ENCODE results near the gene LTBP1.

The LTBP1 gene

GRCh38 chr2:32931519-32931918 lies 15.2 kb upstream of the LTBP1 start:
- DNase-seq (ENCODE audit: low spot score) = no peak

DNA sequence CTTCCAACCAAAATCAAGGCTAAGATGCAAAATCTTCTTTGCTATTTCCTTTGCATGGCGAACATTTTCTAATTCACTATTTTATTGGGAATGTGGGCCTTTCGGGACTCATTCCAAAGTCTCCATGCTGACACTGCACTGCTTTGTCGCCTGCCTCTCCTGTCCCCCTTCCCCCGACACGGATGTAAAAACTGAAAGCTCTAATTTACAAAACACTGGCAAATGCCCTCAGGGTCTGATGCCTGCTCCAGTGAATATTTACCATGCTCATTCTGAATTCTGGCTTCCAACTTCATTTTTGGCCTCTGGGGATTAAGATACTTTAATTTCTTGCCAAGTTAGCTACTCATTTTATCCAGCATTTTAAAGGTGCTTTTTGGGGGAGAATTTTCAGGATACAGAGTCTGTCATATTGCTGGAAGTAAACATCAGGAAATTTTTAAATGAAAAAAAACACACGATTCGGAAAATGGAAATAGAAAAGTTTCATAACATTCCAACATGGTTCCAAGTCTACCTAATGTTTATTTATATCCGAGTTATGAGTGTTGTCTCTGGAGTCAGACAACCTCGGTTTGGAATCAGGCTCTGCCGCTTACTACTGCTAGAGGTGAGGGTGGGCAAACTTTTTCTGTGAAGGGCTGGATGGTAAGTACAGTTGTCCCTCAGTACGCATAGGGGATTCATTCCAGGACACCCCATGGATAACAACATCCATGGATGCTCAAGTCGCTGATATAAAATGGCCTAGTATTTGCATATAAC lies 14.6 kb upstream of the LTBP1 start:
- DNase-seq (ENCODE audit: low spot score) = no peak

DNA sequence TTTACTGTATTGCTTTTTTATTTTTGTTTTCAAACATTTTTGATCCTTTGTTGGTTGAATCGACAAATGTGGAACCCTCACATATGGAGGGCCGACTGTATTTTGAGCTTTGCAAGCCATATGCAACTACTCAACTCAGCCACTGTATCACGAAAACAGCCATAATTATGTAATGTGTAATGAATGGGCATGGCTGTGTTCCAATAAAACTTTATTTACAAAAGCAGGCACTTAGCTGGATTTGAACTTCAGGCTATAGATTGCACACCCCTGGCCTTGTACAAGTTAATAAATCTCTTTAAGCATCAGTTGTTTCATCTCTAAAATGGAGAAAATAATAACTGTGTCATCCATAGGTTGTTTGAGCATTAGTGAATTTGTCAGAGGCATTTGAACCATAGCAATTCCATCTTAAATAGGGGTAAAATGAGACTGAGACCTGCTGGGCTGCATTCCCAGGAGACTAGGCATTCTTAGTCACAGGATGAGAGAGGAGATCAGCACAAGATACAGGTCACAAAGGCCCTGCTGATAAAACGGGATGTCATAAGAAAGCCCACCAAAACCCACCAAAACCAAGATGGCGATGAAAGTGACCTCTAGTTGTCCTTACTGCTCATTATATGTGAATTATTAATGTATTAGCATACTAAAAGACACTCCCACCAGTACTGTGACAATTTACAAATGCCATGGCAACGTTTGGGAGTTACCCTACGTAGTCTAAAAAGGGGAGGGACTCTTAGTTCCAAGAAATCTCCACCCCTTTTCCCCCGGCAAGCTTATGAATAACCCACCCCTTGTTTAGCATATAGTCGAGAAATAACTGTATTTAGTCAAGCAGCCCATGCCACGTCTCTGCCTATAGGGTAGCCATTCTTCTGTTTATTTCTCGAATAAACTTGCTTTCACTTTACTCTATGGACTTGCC lies 13.7 kb upstream of the LTBP1 start:
- DNase-seq (ENCODE audit: low spot score) = no peak

GRCh38 chr2:32933756-32934095 lies 13.0 kb upstream of the LTBP1 start:
- no peak for DNase-seq (ENCODE audit: low spot score)

DNA sequence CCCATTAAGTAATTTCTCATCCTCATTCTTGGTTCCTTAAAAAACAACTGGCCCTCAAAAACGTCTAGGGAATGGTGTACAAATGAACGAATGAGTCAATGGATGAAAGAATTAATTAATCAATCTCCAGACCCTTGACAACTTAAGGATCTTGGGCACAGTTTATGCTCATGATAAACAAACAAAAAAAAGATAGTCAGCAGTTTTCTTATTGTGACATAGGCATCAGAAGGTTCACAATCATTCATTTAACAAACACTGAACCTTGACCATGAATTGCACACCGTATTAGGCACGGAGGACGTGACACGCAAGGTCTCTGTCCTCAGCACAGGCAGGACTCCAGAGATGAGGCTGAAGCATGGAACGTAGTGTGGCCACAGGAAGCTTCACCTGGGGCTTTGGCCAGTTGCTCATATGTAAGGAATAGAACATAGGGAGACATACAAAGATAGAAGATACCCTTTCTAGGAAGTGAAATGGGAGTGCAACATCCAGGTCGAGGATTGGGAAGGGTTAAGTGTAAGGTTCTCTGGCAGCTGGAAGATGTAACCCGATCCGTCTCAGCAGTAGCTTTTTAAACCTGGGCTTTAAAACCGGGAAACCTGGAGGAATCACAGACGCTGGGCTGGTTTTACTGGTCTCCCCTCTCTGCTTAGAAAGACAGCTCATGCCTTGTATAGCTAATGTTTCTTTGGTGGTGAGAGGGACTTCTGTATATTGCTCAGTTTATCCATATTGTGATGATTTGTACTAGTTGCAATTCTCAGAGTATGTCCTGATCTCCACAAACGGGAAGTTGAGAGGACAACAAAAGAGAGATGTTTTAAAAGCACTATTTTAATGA lies 8.9 kb upstream of the LTBP1 start:
- no peak for DNase-seq (ENCODE audit: low spot score)

- DNase-seq (ENCODE audit: low spot score) = no peak
Measured at GRCh38 chr2:32938934-32939333, 7.8 kb upstream of the LTBP1 start.

DNA sequence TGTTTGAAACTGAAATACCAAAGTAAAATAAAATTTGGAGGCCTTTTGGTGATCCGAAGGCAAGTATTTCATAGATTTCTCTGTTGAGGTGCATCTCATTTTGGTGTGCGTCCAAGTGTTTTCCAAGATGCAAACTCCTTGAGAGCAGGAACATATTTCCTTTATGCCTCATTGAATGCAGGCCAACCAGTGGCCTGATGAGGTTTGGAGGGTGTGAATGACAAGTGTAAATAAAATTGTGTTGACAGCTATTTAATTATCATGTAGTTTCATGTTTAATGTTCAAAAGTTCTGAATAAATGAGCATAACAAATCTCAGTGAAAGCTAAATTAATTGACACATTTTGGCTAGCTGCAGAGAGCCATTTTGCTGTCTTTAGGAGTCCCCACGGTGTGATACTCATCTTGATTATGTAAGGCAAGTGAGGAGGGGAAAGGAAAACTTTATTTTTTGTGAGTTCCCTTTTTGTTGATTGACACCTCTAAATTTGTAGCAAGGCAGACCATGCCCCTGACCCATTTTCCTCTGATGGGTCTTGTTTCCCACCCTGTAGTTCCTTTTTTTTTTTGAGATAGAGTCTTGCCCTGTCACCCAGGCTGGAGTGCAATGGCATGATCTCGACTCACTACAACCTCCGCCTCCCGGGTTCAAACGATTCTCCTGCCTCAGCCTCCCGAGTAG lies 6.3 kb upstream of the LTBP1 start:
- no peak for DNase-seq (ENCODE audit: low spot score)

- no peak for DNase-seq (ENCODE audit: low spot score)
Measured at GRCh38 chr2:32941944-32942690, 4.6 kb upstream of the LTBP1 start.

DNA sequence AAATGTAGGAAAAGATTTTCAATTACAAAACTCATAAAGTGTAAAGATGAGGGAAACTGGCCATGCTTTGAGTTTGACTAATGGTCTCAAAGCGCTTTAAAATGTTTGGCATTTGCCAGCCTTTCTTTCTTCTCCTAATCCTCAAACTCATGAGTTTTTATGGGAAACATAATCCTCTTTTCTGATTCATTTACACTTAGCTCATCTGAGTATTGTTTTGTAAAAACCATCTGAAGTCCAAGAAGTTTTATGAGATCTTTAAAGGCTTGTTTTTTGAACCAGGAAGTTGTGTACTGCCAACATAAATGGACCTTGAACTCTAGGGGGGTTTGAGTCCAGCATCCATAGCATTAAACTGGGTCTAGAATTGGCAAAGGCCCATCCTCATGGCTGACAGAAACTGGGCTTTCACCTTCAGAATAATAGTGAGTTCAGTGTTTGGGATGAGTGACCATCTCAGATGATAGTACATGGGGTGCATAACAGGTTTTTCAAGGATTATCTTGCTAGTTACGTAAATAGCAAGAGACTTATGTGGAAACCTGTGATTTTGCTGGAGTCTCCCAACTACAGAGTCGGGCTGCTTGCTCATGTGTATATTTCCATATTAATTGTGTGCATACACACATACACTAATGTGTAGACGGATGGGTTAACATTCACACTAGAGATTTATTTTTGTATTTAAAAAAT lies 3.8 kb upstream of the LTBP1 start:
- DNase-seq (ENCODE audit: low spot score) = no peak

- DNase-seq (ENCODE audit: low spot score) = no peak
Measured at GRCh38 chr2:32945286-32945685, 1.5 kb upstream of the LTBP1 start.

GRCh38 chr2:32947076-32947483 lies 327 bp downstream of the LTBP1 start:
- no peak for DNase-seq (ENCODE audit: low spot score)

DNA sequence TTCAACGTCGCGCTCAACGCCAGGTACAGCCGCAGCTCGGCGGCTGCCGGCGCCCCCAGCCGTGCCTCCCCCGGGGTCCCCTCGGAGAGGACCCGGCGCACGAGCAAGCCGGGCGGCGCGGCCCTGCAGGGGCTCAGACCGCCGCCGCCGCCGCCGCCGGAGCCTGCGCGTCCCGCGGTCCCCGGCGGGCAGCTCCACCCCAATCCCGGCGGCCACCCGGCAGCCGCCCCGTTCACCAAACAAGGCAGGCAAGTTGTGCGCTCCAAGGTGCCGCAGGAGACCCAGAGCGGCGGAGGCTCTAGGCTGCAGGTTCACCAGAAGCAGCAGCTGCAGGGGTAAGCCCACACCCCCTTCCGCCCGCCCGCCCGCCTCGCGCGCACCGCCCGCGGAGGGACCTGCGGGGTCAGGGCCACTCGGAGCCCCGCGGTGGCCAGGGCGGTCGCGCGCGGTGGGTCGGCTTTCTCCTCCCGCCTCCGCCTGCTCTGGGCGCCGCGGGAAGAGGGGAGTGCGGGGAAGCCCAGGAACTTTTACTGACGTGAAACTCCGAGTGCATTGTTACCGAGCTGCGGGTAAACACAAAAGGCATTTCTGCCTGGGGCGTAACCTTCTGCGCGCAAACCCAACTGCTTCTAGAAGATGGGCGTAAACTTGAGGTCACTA lies 861 bp downstream of the LTBP1 start:
- DNase-seq (ENCODE audit: low spot score) = no peak

DNA sequence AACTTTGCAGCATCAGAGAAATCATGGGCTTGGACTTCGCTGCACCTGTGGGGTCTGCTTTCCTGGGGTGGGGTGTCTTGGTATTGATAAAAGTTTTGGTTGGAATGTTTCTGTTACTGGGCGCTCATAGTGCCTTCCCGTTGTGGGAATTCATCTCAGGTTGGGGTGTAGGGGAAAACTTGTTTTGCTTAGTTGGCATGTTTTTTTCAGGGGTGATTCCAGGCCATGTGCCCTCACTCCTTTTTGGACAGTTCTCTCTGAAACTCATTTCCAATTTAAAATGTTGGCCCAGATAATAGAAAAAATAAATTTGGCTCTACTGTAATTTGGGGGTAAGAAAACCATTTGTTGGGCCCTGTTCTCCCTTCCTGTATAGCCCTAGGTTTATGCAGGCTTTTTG lies 1.5 kb downstream of the LTBP1 start:
- DNase-seq (ENCODE audit: low spot score) = no peak

DNA sequence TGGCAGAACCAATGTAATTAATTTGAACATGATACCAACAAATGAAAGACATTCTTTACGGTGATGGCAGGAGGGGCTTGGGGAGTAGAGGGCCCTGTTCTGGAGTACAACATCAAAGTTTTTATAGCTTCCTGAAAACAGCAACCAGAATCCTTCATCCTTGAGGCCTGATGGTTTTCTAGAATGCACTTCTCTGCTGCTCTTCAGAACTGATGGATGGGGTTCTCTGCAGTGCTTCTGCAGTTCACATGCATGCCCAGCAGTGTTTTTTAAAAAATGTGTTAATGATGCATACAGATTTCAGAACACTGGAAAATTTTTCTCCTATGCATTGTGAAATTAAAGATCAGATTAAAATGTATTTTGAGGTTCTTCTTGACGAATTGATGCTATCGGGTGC lies 2.5 kb downstream of the LTBP1 start:
- DNase-seq (ENCODE audit: low spot score) = no peak

GRCh38 chr2:32951672-32952071 lies 4.9 kb downstream of the LTBP1 start:
- DNase-seq (ENCODE audit: low spot score) = no peak

GRCh38 chr2:32952761-32953476 lies 6.2 kb downstream of the LTBP1 start:
- DNase-seq (ENCODE audit: low spot score) = no peak

- DNase-seq (ENCODE audit: low spot score) = no peak
Measured at GRCh38 chr2:32954206-32954605, 7.5 kb downstream of the LTBP1 start.

DNA sequence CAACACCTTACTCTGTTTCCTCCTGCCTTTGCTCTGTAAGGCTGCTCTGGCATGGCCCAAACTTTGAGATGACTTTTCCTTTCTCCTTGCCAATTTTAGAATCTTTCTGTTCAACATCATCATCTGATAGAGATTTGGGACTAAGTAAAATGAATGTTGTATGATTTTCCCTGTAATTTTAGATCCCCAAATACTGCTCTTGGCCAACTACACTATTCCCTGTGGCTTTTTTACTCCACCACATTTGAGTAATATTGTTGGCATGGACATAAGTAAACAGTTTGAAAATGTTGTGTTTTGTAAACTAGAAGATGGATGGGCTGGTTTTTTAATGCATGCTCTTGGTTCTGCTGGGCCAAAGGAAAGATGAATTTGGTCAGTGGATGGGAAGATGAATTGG lies 12.1 kb downstream of the LTBP1 start:
- no peak for DNase-seq (ENCODE audit: low spot score)

DNA sequence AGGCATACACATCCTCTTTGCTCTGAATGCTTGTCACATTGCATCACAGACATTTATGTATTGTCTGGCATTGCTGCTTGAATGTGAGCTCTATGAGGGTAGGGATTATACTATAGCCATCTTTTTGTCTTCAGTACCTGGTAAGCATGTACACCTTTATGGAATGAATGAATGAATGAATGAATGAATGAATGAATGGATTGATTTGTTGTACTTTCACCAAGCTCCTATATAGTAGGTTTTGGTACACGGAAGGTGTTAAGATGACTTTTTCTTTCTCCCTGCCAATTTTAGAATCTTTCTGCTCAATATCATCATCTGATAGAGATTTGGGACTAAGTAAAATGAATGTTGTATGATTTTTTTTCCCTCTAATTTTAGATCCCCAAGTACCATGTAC lies 13.5 kb downstream of the LTBP1 start:
- DNase-seq (ENCODE audit: low spot score) = no peak

Data from Ammon's horn (tissue), 1 donor.